ENCODE measurements around the gene CFAP74. TPM values are rescaled to one million over a fixed set of nuclear protein-coding genes. Genes with fewer than 3 reads are reported as not detected.

The CFAP74 gene
- total and polyA plus RNA-seq, 9 of the 15 experiments (the other 6 are each of a cell fraction or from before 2014, with no cell fraction given) = 0.03 to 0.15 (median 0.05) TPM; not detected in 6

DNA sequence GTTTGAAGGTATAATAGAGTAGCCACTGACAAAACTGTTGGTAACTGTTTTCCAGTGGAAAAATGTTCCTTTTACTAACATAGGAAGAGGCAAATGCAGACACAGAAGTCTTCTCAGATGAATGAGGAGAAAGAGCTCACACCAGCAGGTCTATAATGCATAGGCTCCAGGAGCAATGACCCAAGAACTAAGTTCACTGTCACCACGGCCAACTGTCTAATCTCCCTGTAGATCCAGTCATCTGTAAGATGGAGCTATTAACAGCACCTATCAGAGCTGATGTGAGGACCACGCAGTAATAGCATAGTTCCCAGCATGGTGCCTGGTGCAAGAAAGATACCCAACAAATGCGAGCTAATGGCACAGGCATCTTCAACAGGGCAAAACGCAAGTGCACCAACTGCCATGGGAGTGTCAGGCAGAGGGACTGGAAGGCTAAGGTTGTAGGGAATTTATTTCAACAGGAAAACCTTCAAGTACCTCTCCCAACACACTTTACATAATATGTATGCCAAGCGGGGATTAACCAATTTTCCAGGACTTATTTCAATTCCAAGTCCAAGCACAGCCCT is 125.6 kb downstream of the CFAP74 start:
- no peak overlapping the region; the same call in 2 of the 3 replicates for H3K27ac ChIP-seq (ENCODE audit: extremely low read depth, low read depth, low read length)
- no peak overlapping the region for H3K4me2 ChIP-seq (ENCODE audit: insufficient read depth, low read length)
- TF ChIP-seq ELF2 (CRISPR knock-in tag; IDR thresholded peaks at IDR 0.05) = no peak
- peak; percentile 9 for TF ChIP-seq ZFP36 (IDR thresholded peaks at IDR 0.05; ENCODE audit: low read depth, low read length, partially characterized antibody)
- no peak for TF ChIP-seq ZNF444 (CRISPR knock-in tag; IDR thresholded peaks at IDR 0.05)
- no peak overlapping the region for H3K4me3 ChIP-seq
- H3K27me3 ChIP-seq (ENCODE audit: control insufficient read depth in 2 of 2, insufficient read depth in 2 of 2, low read length in 2 of 2) = no peaks in the 10 kb centered on the region
- no peak overlapping the region for H2AFZ ChIP-seq (ENCODE audit: low read depth, low read length)
- peaks cover 22% of the 10 kb centered on the region for H3K9me1 ChIP-seq (ENCODE audit: control insufficient read depth, insufficient read depth, low read length)
- peaks cover 94% of the 10 kb centered on the region for H3K79me2 ChIP-seq (ENCODE audit: control insufficient read depth, insufficient read depth, low read length)
- DNase-seq (ENCODE audit: extremely low read depth in 1 of 4, low spot score in 3 of 4) (no peak), FAIRE-seq (no peak), ATAC-seq (peak; percentile 59)
- H4K20me1 ChIP-seq (replicated peaks; ENCODE audit: control insufficient read depth, insufficient read depth, low read length) = peaks cover 66% of the 10 kb centered on the region
- H3K9ac ChIP-seq (ENCODE audit: insufficient read depth in 1 of 2, low read depth in 2 of 2, low read length in 2 of 2) = no peak overlapping the region; a peak in 1 of 4 replicates
- WGBS (ENCODE audit: insufficient coverage, low coverage, missing lambda C conversion rate) = 52% methylated on average over 5 of the region's 5 CpGs
- intact Hi-C loops (cut with micrococcal nuclease) = no loop called here
- in situ Hi-C loops (cut with MboI) = no loop called here
- CTCF ChIA-PET (ENCODE audit: low intra/inter-chr PET ratio) = no interaction called here
- no peaks in the 10 kb centered on the region for H3K9me3 ChIP-seq (replicated peaks; ENCODE audit: control insufficient read depth, insufficient read depth, low read depth, low read length)
- H3K4me1 ChIP-seq (replicated peaks in 1 of 2; ENCODE audit: control insufficient read depth in 2 of 2, insufficient read depth in 2 of 2, low read length in 2 of 2) = peaks cover 21 to 32% of the 10 kb centered on the region in 2 experiments; a peak in 4 of 5 replicates
- BruUV-seq (replicated peaks) = no TSS peak
- POLR2A ChIA-PET = interaction anchor here (0.7 to 1.5 kb wide), 6 partner anchors 9 to 76 kb away, joined by 3 to 12 read pairs (median 3); no protein-coding TSS in a partner anchor
- H3K36me3 ChIP-seq (ENCODE audit: control insufficient read depth, insufficient read depth, low read length) = peaks cover 61% of the 10 kb centered on the region

DNA sequence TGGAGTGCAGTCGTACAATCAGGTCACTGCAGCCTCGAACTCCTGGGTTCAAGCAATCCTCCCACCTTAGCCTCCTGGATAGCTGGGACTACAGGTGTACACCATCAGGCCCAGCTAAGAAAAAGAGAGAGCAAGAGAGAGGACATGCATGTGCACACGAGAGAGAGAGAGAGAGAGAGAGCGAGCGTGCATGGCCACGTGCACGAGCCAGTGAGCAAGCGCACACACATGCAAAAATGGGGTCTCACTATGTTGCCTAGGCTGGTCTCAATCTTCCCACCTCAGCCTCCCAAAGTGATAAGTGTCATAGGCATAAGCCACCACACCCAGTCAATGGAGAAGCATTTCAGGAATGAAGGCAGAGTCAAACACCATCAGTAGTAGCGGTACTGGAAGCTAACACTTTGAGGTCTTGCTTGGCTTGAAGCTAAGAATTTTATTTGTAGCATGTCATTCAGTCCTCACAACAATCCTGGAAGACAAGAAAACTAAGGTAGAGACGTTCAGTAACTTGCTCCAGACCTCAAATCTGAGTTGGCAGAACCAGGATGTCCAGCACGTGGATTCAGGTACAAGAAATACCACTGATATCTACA is 127.2 kb downstream of the CFAP74 start:
- CTCF ChIA-PET (ENCODE audit: low intra/inter-chr PET ratio) = no interaction called here
- TF ChIP-seq ZBTB7A (IDR thresholded peaks at IDR 0.05; ENCODE audit: borderline replicate concordance, control insufficient read depth, low read depth, low read length) = no peak
- TF ChIP-seq, protein P1, sequence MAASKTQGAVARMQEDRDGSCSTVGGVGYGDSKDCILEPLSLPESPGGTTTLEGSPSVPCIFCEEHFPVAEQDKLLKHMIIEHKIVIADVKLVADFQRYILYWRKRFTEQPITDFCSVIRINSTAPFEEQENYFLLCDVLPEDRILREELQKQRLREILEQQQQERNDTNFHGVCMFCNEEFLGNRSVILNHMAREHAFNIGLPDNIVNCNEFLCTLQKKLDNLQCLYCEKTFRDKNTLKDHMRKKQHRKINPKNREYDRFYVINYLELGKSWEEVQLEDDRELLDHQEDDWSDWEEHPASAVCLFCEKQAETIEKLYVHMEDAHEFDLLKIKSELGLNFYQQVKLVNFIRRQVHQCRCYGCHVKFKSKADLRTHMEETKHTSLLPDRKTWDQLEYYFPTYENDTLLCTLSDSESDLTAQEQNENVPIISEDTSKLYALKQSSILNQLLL (CRISPR knock-in tag; IDR thresholded peaks at IDR 0.05; ENCODE audit: borderline replicate concordance) = no peak
- TF ChIP-seq CREB1 (IDR thresholded peaks at IDR 0.05) = no peak
- TF ChIP-seq CREB1 (CRISPR knock-in tag; IDR thresholded peaks at IDR 0.05) = no peak
- TF ChIP-seq, protein P2, sequence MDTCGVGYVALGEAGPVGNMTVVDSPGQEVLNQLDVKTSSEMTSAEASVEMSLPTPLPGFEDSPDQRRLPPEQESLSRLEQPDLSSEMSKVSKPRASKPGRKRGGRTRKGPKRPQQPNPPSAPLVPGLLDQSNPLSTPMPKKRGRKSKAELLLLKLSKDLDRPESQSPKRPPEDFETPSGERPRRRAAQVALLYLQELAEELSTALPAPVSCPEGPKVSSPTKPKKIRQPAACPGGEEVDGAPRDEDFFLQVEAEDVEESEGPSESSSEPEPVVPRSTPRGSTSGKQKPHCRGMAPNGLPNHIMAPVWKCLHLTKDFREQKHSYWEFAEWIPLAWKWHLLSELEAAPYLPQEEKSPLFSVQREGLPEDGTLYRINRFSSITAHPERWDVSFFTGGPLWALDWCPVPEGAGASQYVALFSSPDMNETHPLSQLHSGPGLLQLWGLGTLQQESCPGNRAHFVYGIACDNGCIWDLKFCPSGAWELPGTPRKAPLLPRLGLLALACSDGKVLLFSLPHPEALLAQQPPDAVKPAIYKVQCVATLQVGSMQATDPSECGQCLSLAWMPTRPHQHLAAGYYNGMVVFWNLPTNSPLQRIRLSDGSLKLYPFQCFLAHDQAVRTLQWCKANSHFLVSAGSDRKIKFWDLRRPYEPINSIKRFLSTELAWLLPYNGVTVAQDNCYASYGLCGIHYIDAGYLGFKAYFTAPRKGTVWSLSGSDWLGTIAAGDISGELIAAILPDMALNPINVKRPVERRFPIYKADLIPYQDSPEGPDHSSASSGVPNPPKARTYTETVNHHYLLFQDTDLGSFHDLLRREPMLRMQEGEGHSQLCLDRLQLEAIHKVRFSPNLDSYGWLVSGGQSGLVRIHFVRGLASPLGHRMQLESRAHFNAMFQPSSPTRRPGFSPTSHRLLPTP (IDR thresholded peaks at IDR 0.05; ENCODE audit: borderline replicate concordance, extremely low read depth, insufficient read length) = no peak
- TF ChIP-seq EHMT2 (IDR thresholded peaks at IDR 0.05) = no peak
- no peak for TF ChIP-seq ZC3H8 (IDR thresholded peaks at IDR 0.05)
- no peak for TF ChIP-seq FOXK1 (CRISPR knock-in tag; IDR thresholded peaks at IDR 0.05; ENCODE audit: borderline replicate concordance)

More for the DNA sequence above, 127.2 kb downstream of the CFAP74 start:
- Histone ChIP-seq H3K9me1 (ENCODE audit: control insufficient read depth, insufficient read depth, low read length) (peaks cover 22% of the 10 kb centered on the region), H3K4me1 (replicated peaks in 1 of 2; ENCODE audit: control insufficient read depth in 2 of 2, insufficient read depth in 2 of 2, low read length in 2 of 2) (peaks cover 15 to 24% of the 10 kb centered on the region in 2 experiments; a peak in 4 of 5 replicates), H3K27me3 (ENCODE audit: control insufficient read depth in 2 of 2, insufficient read depth in 2 of 2, low read length in 2 of 2) (no peaks in the 10 kb centered on the region), H2AFZ (ENCODE audit: low read depth, low read length) (no peak overlapping the region), H3K4me3 (no peak overlapping the region), H3K36me3 (ENCODE audit: control insufficient read depth, insufficient read depth, low read length) (peaks cover 68% of the 10 kb centered on the region), H3K79me2 (ENCODE audit: control insufficient read depth, insufficient read depth, low read length) (peaks cover 95% of the 10 kb centered on the region), H3K27ac (ENCODE audit: extremely low read depth, low read depth, low read length) (no peak overlapping the region), H4K20me1 (replicated peaks; ENCODE audit: control insufficient read depth, insufficient read depth, low read length) (peaks cover 59% of the 10 kb centered on the region), H3K9ac (ENCODE audit: insufficient read depth in 1 of 2, low read depth in 2 of 2, low read length in 2 of 2) (no peak overlapping the region), H3K9me3 (replicated peaks; ENCODE audit: control insufficient read depth, insufficient read depth, low read depth, low read length) (no peaks in the 10 kb centered on the region), H3K4me2 (ENCODE audit: insufficient read depth, low read length) (no peak overlapping the region)
- ATAC-seq (no peak), FAIRE-seq (no peak), DNase-seq (ENCODE audit: extremely low read depth in 1 of 4, low spot score in 3 of 4) (no peak)
- intact Hi-C loops (cut with micrococcal nuclease) (no loop called here), in situ Hi-C loops (cut with MboI) (no loop called here)
- BruUV-seq (replicated peaks) = no TSS peak
- POLR2A ChIA-PET = interaction anchor here (1.2 to 1.6 kb wide), 2 partner anchors 11 to 16 kb away, joined by 3 to 5 read pairs; no protein-coding TSS in a partner anchor
- 98% methylated on average over 11 of the region's 11 CpGs for WGBS (ENCODE audit: insufficient coverage, low coverage, missing lambda C conversion rate)
